GM10266 (cell line): ENCODE data around the gene KCNJ6.

ENCODE experiments used
- DNase-seq: peaks from one replicate; pipeline ENCODE4 v3.0.0; 2012; ENCODE audit errors: extremely low spot score
- CTCF ChIP-seq: IDR thresholded peaks from 2 replicates; pipeline ENCODE4 v1.5.1; 2012; ENCODE audit warnings: mild to moderate bottlenecking, low read depth; ENCODE audit not compliant: control insufficient read depth, insufficient read depth; ENCODE audit errors: missing control alignments

Gene KCNJ6

GRCh38 chr21:37817242-37817641, 99.0 kb downstream of the KCNJ6 start:
- no peak for TF ChIP-seq CTCF
- DNase-seq, result no peak

GRCh38 chr21:37815893-37816292, 100.4 kb downstream of the KCNJ6 start:
- no peak for TF ChIP-seq CTCF
- no peak for DNase-seq

- TF ChIP-seq CTCF, result no peak
- no peak for DNase-seq
These were observed 104.5 kb downstream of the KCNJ6 start for GRCh38 chr21:37811711-37812110.

GRCh38 chr21:37808261-37808660, 108.0 kb downstream of the KCNJ6 start:
- no peak for TF ChIP-seq CTCF
- no peak for DNase-seq

GRCh38 chr21:37805266-37805665, 111.0 kb downstream of the KCNJ6 start:
- no peak for TF ChIP-seq CTCF
- DNase-seq, result no peak

- DNase-seq, result no peak
- TF ChIP-seq CTCF, result no peak
These were observed 112.3 kb downstream of the KCNJ6 start for GRCh38 chr21:37804001-37804400.

- no peak for DNase-seq
- no peak for TF ChIP-seq CTCF
These were observed 113.1 kb downstream of the KCNJ6 start for GRCh38 chr21:37803101-37803651.
